ENCODE results near the gene NUDT14.

The NUDT14 gene

DNA sequence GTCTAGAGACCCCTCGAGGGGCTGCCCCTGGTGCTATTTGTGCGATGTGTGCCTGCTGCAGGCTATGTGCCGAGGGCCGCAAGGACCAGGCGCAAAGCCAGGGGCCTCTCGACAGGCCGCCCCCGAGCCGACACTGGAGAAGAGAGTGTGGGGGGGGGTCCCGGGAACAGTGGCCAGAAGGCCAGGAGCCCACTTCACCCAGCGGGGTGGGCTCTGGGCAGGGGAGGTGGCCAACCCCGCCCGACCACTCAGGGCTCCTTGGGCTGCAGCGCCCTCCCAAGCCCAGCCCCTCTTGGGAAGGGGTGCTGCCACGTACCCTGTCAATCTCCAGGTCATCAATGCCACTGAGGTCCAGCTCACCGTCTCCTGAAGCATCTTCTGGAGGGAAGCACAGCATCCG is 38.6 kb upstream of the NUDT14 start:
- Histone ChIP-seq H3K27ac (ENCODE audit: low read depth, low read length) (no peak overlapping the region), H3K9ac (ENCODE audit: low read length) (no peak overlapping the region), H3K36me3 (ENCODE audit: insufficient read depth, low read length) (peaks cover 57% of the 10 kb centered on the region), H3K9me3 (ENCODE audit: low read length) (no peaks in the 10 kb centered on the region), H3K4me1 (ENCODE audit: insufficient read depth, low read length) (peaks cover 8% of the 10 kb centered on the region), H3K27me3 (ENCODE audit: control insufficient read depth in 1 of 2, insufficient read depth in 2 of 2, low read length in 2 of 2) (no peaks in the 10 kb centered on the region), H3K4me3 (ENCODE audit: low read depth in 1 of 2, low read length in 2 of 2) (no peak overlapping the region)

DNA sequence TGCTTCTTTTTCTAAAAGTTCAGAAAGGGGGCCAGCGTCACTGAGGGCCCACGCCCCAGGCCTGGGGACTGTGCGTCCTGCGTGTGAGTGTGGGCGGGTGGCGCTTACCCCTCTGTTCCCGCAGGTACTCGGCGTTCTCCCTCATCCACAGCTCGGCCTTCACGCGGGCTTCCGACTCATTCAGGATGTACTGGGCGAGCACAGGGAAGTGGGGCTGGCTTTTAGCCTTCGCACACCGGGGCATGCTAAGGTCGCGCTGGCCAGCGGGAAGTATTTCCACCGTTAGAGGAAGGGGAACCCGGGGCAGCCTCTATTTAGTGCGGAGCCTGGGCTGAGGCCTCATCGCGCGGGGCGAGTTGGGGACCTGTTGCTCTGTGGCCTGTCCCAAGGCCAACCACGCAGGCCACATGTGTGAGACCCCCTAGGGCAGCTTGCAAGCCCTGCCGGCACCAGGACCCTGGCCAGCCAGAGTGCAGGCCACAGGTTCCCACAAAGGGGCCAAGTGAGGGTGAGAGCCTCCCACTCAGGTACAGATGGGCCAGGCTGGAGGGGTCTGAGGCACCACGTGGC is 38.0 kb upstream of the NUDT14 start:
- Histone ChIP-seq H3K27me3 (ENCODE audit: control insufficient read depth in 1 of 2, insufficient read depth in 2 of 2, low read length in 2 of 2) (no peaks in the 10 kb centered on the region), H3K9me3 (ENCODE audit: low read length) (no peaks in the 10 kb centered on the region), H3K27ac (ENCODE audit: low read depth, low read length) (no peak overlapping the region), H3K36me3 (ENCODE audit: insufficient read depth, low read length) (peaks cover 52% of the 10 kb centered on the region), H3K4me3 (ENCODE audit: low read depth in 1 of 2, low read length in 2 of 2) (no peak overlapping the region), H3K9ac (ENCODE audit: low read length) (no peak overlapping the region), H3K4me1 (ENCODE audit: insufficient read depth, low read length) (peaks cover 8% of the 10 kb centered on the region)

DNA sequence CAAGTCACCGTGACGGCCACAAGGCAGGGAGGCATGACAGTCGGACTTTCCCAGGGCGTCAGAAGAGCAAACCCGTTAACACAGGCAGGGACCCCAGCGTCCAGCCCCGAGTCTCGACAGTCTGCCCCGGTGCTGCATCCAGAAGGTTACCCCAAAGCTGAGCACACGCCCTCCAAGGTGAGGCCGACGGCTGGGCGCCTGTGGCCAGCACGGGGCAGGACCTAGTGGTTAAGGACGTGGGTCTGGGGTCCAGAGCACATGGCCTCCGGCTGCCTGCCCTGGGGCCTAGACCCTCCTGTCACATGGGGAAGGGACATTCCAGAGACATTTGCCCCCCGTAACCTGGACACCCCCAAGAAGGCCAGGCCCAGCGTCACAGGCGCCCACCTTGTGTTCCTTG is 37.5 kb upstream of the NUDT14 start:
- no peak overlapping the region for H3K4me3 ChIP-seq (ENCODE audit: low read depth in 1 of 2, low read length in 2 of 2)
- H3K9ac ChIP-seq (ENCODE audit: low read length), result no peak overlapping the region
- H3K27ac ChIP-seq (ENCODE audit: low read depth, low read length), result no peak overlapping the region
- H3K36me3 ChIP-seq (ENCODE audit: insufficient read depth, low read length), result peaks cover 47% of the 10 kb centered on the region
- no peaks in the 10 kb centered on the region for H3K27me3 ChIP-seq (ENCODE audit: control insufficient read depth in 1 of 2, insufficient read depth in 2 of 2, low read length in 2 of 2)
- peaks cover 8% of the 10 kb centered on the region for H3K4me1 ChIP-seq (ENCODE audit: insufficient read depth, low read length)
- H3K9me3 ChIP-seq (ENCODE audit: low read length), result no peaks in the 10 kb centered on the region

DNA sequence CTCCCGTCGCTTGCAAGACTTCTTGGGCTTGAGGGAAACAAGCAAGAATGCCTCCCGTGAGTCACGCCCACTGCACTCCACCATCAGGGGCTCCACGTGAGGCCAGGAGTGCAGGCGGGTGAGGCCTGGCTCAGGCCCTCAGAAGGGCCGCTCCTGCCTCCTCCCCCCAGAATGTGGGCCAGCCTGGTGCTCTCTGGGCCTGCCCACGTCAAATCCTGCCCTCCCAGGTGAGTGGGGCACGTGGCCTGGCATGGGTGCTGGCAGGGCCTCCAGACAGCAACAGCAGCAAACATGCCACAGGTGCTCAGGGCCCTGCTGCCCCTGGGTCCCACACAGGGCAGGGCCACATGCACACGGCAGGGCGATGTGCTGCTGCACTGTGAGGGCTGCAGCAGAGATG is 36.7 kb upstream of the NUDT14 start:
- Histone ChIP-seq H3K27ac (ENCODE audit: low read depth, low read length) (no peak overlapping the region), H3K9ac (ENCODE audit: low read length) (no peak overlapping the region), H3K9me3 (ENCODE audit: low read length) (no peaks in the 10 kb centered on the region), H3K36me3 (ENCODE audit: insufficient read depth, low read length) (peaks cover 40% of the 10 kb centered on the region), H3K27me3 (ENCODE audit: control insufficient read depth in 1 of 2, insufficient read depth in 2 of 2, low read length in 2 of 2) (no peaks in the 10 kb centered on the region), H3K4me3 (ENCODE audit: low read depth in 1 of 2, low read length in 2 of 2) (no peak overlapping the region), H3K4me1 (ENCODE audit: insufficient read depth, low read length) (peaks cover 8% of the 10 kb centered on the region)

DNA sequence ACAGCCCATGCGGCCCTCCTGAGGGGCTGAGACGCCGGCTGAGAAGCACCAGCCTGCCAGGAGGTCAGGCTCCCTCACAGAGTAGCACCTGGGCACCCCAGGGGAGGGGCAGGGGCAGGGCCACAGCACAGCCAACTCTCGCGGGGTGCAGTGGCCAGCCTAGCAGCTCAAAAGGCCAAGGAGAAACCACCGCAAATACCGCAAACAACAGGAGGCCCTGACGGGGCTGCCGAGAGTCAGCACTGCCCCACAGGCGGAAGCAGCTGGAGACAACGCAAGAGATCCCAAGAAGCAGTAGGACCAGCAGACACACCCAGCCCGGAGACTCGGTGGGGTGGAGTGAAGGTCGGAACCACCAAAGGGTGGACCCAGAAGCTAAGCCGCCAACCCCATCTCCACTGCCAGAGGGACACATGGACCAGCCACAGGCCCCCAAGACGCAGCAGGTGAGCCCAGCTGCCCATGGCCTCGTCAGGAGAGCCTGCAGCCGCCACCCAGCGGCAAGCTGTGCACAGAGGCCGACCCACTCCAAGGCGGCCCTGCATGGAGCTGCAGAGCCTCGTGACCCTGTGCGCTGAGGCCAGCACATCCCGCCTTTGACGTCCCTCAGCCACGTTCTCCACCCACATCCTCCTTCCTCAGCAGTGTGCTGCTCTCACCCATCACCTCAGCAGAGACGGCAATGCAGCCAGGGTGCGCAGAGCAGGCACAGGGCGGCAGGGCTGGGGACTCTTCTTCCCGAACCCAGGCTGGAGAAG is 35.6 kb upstream of the NUDT14 start:
- Histone ChIP-seq H3K27ac (ENCODE audit: low read depth, low read length) (no peak overlapping the region), H3K4me1 (ENCODE audit: insufficient read depth, low read length) (peaks cover 8% of the 10 kb centered on the region), H3K9me3 (ENCODE audit: low read length) (no peaks in the 10 kb centered on the region), H3K36me3 (ENCODE audit: insufficient read depth, low read length) (peaks cover 36% of the 10 kb centered on the region), H3K27me3 (ENCODE audit: control insufficient read depth in 1 of 2, insufficient read depth in 2 of 2, low read length in 2 of 2) (no peaks in the 10 kb centered on the region), H3K9ac (ENCODE audit: low read length) (no peak overlapping the region), H3K4me3 (ENCODE audit: low read depth in 1 of 2, low read length in 2 of 2) (no peak overlapping the region)

DNA sequence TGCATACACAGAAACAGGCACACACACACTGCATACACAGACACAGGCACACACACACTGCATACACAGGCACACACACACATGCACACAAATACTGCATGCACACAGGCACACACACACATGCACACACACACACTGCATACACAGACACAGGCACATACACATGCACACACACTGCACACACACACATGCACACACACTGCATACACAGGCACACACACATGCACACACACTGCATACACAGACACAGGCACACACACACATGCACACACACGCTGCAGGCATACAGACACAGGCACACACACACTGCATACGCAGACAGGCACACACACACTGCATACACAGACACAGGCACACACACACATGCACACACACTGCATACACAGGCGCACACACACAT is 34.5 kb upstream of the NUDT14 start:
- Histone ChIP-seq H3K27me3 (ENCODE audit: control insufficient read depth in 1 of 2, insufficient read depth in 2 of 2, low read length in 2 of 2) (no peaks in the 10 kb centered on the region), H3K4me1 (ENCODE audit: insufficient read depth, low read length) (peaks cover 3% of the 10 kb centered on the region), H3K9ac (ENCODE audit: low read length) (no peak overlapping the region), H3K4me3 (ENCODE audit: low read depth in 1 of 2, low read length in 2 of 2) (no peak overlapping the region), H3K9me3 (ENCODE audit: low read length) (no peaks in the 10 kb centered on the region), H3K27ac (ENCODE audit: low read depth, low read length) (no peak overlapping the region), H3K36me3 (ENCODE audit: insufficient read depth, low read length) (peaks cover 36% of the 10 kb centered on the region)

DNA sequence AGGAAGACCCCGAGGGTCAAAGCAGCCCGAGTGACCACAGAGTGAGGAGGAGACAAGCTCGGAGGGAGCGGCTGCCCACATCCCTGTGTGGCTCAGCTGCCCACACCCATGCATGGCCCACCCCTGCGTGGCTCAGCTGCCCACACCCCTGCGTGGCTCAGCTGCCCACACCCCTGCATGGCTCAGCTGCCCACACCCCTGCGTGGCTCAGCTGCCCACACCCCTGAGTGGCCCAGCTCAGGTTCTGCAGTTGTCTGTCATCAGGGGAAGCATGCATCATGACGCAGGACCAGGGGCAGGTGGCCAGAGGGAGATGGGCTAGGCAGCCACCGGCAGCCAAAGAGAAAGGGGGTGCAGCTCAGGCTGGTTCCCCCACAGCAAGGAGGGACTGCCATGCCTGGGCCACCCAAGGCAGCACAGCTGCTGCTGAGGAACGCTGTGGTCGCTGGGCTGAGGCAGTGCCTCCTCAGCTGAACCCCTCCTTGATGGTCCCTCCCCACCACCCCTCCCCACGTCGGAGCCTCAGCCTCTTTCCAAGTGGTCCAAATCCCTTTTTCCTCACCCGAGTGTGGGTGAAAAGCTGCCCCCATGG is 33.3 kb upstream of the NUDT14 start:
- no peak overlapping the region for H3K9ac ChIP-seq (ENCODE audit: low read length)
- H3K9me3 ChIP-seq (ENCODE audit: low read length), result no peaks in the 10 kb centered on the region
- no peak overlapping the region for H3K4me3 ChIP-seq (ENCODE audit: low read depth in 1 of 2, low read length in 2 of 2)
- H3K27ac ChIP-seq (ENCODE audit: low read depth, low read length), result no peak overlapping the region
- no peaks in the 10 kb centered on the region for H3K27me3 ChIP-seq (ENCODE audit: control insufficient read depth in 1 of 2, insufficient read depth in 2 of 2, low read length in 2 of 2)
- H3K36me3 ChIP-seq (ENCODE audit: insufficient read depth, low read length), result peaks cover 31% of the 10 kb centered on the region
- no peaks in the 10 kb centered on the region for H3K4me1 ChIP-seq (ENCODE audit: insufficient read depth, low read length)

DNA sequence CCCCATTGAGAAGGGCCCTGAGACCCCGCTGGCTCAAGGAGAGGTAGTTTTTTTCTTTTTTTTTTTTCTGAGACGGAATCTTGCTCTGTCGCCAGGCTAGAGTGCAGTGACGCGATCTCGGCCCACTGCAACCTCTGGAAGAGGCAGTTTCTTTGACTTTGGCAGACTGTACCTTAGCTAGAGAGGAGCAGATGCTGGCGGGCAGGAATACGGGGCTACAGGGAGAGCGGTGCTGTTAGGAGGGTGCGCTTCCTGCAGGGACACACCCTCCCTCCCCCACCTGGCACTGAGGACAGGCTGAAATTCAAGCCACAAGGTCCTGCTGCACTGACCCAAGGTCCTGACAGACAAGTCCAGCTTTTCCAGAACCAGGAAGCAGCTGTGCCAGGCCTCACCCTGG is 32.2 kb upstream of the NUDT14 start:
- Histone ChIP-seq H3K27ac (ENCODE audit: low read depth, low read length) (no peak overlapping the region), H3K36me3 (ENCODE audit: insufficient read depth, low read length) (peaks cover 20% of the 10 kb centered on the region), H3K27me3 (ENCODE audit: control insufficient read depth in 1 of 2, insufficient read depth in 2 of 2, low read length in 2 of 2) (no peaks in the 10 kb centered on the region), H3K4me1 (ENCODE audit: insufficient read depth, low read length) (no peaks in the 10 kb centered on the region), H3K9ac (ENCODE audit: low read length) (no peak overlapping the region), H3K9me3 (ENCODE audit: low read length) (no peaks in the 10 kb centered on the region), H3K4me3 (ENCODE audit: low read depth in 1 of 2, low read length in 2 of 2) (no peak overlapping the region)

DNA sequence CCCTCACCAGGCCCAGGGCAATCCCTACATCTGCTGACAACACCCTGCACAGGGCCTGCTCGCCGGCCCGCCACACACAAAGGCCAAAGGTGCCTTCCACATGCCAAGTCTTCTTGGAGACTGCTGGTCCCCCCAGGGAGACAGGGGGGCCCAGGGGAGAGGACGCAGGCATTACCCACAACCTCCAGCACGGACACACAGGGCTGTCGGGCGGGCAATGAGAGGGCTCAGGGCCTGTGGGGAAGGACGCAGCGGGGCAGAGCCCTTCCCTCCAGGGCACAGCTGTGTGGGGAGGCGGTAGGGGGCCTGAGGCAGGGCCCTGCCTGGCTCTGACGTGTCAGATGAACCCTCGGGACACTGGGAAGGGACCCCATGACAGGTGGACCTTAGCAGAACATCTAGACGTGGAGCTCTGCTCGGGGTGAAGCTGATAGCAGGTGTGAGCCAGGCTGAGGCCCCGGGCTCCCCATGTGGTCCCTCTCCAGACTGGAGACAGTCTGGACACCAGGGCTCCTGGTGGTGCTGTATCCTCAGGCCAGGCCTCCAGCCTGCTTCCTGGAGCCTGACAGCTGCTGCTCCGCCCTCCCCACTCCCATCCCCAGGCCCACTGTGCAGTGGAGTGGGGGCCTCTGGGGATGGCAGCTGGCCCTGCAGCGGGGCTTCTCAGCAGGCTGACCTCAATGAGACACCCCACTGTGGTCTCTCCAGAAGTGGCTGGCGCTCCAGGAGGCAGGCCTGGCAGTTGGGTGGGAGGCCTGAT is 31.6 kb upstream of the NUDT14 start:
- Histone ChIP-seq H3K36me3 (ENCODE audit: insufficient read depth, low read length) (peaks cover 18% of the 10 kb centered on the region), H3K9ac (ENCODE audit: low read length) (no peak overlapping the region), H3K9me3 (ENCODE audit: low read length) (no peaks in the 10 kb centered on the region), H3K4me1 (ENCODE audit: insufficient read depth, low read length) (no peaks in the 10 kb centered on the region), H3K27ac (ENCODE audit: low read depth, low read length) (no peak overlapping the region), H3K27me3 (ENCODE audit: control insufficient read depth in 1 of 2, insufficient read depth in 2 of 2, low read length in 2 of 2) (no peaks in the 10 kb centered on the region), H3K4me3 (ENCODE audit: low read depth in 1 of 2, low read length in 2 of 2) (no peak overlapping the region)

DNA sequence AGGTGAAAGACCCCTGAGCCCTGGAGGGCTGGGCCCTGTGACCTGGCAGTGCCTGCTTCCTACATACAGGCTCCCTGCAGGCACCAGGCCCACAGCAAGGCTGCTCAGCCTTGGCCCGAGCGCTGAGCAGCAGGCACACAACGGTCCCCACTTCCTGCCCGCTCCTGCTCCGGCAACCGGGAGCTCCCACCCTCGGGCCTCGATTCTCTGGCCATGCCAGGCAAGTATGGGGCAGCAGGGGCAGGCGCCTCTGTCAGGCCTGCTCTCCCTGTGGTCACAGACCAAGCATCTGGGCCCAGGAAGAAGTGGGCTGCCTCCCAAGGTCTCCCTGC is 30.6 kb upstream of the NUDT14 start:
- Histone ChIP-seq H3K4me1 (ENCODE audit: insufficient read depth, low read length) (no peaks in the 10 kb centered on the region), H3K36me3 (ENCODE audit: insufficient read depth, low read length) (peaks cover 16% of the 10 kb centered on the region), H3K9me3 (ENCODE audit: low read length) (no peaks in the 10 kb centered on the region), H3K27me3 (ENCODE audit: control insufficient read depth in 1 of 2, insufficient read depth in 2 of 2, low read length in 2 of 2) (no peaks in the 10 kb centered on the region), H3K27ac (ENCODE audit: low read depth, low read length) (no peak overlapping the region), H3K4me3 (ENCODE audit: low read depth in 1 of 2, low read length in 2 of 2) (no peak overlapping the region), H3K9ac (ENCODE audit: low read length) (no peak overlapping the region)

DNA sequence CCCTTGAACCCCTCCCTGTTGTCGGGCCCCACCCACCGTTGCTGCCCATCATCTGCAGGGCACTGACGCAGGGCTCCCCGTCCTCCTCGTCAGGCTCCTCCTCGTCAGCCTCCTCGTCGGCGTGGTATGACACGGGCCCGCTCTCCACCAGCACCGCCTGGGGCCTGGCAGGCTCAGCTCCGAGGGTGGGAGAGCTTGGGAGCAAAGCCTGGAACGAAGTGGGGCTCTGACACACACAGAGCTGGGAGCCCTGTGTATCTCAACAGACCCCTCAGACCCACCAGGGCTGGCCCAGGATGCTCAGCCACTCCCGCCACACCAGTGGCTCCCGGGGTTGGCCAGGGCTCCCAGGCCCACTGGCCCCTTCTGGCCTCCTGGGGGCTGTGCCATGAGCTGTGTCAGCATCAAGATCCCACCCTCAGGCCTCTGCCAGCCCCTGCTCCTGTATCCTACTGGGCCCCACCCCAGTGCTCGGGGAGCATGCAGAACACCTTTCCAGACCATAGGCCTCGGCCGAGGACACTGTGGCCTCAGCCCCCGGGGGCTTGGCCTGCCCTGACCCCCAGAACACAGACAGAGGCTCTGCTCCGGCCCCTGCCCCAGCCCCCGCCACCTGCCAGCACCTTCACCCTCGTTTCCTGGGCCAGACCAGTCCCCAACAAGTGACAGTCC is 30.1 kb upstream of the NUDT14 start:
- Histone ChIP-seq H3K9me3 (ENCODE audit: low read length) (no peaks in the 10 kb centered on the region), H3K36me3 (ENCODE audit: insufficient read depth, low read length) (peaks cover 12% of the 10 kb centered on the region), H3K27ac (ENCODE audit: low read depth, low read length) (no peak overlapping the region), H3K9ac (ENCODE audit: low read length) (no peak overlapping the region), H3K27me3 (ENCODE audit: control insufficient read depth in 1 of 2, insufficient read depth in 2 of 2, low read length in 2 of 2) (no peaks in the 10 kb centered on the region), H3K4me3 (ENCODE audit: low read depth in 1 of 2, low read length in 2 of 2) (no peak overlapping the region), H3K4me1 (ENCODE audit: insufficient read depth, low read length) (no peaks in the 10 kb centered on the region)
